Activated CD4-positive, CD25-positive, alpha-beta regulatory T cell (primary cell): ENCODE measurements around the gene PIGV.

ENCODE experiments used
- DNase-seq, 4 experiments: peaks; one replicate each; lab custom pipeline; 2025; lab: John Stamatoyannopoulos, UW

Gene PIGV

GRCh38 chr1:26787706-26788514 is at the start of gene PIGV:
PIGV (plus strand) TSS chr1:26787950; CDS start chr1:26790816, 2,866 bp downstream.
- DNase-seq: peak; percentile 77 to 84 (median 82)

- DNase-seq: no peak
Observed at GRCh38 chr1:26739329-26739914, 48.3 kb upstream of the PIGV start.

DNA sequence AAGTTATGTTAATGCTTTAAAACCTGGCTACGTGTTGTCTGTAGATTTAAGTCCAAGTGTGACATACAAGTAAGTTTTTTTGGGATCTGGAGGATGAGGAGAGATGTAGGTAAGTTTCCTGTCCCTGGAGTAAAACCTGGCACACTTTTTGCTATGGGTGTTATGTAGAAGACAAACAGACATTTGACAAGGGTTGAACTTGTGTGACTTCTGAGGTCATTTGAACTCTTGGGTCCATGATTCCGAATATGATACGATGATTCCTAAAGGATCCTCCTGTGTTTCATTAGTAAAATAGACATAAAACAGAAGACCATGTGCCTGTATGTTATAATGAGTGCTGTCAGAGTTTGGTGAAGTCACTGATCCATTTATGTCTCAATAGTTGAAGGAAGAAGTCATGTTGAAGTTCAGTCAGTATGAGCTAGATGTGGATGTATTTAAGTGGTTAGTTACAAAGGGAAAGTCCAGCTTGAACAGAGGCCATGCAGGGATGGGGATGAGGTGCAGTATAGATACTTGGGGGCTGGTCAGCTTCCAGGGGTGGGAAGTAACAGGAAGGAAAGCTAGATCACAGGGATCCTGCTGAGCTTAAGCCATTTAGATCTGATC is 47.6 kb upstream of the PIGV start:
- no peak for DNase-seq

GRCh38 chr1:26740952-26741351 is 46.8 kb upstream of the PIGV start:
- DNase-seq: no peak

DNA sequence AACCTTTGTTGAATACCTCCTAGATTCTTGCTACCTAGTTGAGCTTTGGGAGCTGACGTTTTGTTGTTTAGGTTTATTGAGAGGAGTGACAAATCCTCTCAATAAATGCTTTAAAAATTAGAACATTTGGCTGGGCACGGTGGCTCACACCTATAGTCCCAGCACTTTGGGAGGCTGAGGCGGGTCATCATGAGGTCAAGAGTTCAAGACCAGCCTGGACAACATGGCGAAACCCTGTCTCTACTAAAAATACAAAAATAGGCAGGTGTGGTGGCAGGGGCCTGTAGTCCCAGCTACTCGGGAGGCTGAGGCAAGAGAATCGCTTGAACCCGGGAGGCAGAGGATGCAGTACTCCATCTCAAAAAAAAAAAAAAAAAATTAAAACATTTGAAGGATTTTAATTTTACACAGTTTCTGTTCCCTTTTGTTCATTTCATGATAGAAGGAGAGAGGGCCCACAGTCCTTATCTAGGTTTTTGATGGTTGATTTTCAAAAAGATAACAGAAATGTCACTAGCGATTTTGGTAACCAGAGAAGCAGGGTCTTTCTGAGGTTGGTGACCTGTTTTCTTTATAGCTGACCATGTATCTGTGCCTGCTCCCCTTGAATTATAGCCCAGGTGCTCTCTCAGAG is 44.2 kb upstream of the PIGV start:
- no peak for DNase-seq

- peak; percentile 32 to 63 (median 61) for DNase-seq
Observed at GRCh38 chr1:26744075-26744959, 43.4 kb upstream of the PIGV start.

DNA sequence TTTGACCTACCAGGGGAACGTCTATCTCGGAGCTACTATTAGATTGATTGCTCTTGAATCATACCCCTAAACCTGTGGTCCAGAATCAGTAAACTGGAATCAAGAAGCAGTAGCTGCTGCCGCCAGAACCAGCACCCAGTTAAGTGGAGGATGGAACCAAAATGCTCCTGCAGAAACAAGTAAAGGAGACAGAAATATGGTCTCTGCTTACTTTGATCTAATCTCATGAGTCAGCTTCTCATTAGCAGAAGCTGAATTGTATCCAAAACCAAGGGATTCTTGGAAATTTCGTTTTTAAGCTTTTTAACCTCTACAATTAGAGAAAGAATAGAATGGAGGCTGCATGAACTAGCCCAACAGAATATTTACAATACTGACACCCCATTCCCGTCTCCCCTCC is 42.6 kb upstream of the PIGV start:
- no peak for DNase-seq

- no peak for DNase-seq
Observed at GRCh38 chr1:26747048-26747447, 40.7 kb upstream of the PIGV start.

GRCh38 chr1:26748351-26748750 is 39.4 kb upstream of the PIGV start:
- no peak for DNase-seq

- no peak for DNase-seq
Observed at GRCh38 chr1:26749458-26749857, 38.3 kb upstream of the PIGV start.

- DNase-seq: no peak
Observed at GRCh38 chr1:26750428-26750827, 37.3 kb upstream of the PIGV start.

DNA sequence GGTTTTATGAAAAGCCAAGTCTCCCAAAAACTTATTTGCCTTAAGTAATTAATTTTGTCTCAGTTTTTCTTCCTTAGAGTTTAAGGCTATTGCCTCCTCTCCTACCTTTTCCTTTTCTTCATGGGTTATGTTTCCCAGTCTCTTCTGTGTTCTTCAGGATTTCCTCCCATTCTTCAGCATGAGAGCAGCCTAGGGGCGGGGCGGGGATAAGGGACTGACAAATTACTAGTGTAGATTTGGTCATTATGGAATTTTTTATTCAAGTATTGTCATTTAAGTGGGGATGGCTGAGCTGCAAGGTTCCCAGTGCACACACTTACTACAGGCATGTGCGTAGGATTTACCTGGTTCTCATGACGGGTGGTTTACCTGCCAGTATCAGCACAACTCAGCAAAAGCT is 35.2 kb upstream of the PIGV start:
- no peak for DNase-seq

GRCh38 chr1:26754086-26754874 is 33.5 kb upstream of the PIGV start:
- no peak for DNase-seq

DNA sequence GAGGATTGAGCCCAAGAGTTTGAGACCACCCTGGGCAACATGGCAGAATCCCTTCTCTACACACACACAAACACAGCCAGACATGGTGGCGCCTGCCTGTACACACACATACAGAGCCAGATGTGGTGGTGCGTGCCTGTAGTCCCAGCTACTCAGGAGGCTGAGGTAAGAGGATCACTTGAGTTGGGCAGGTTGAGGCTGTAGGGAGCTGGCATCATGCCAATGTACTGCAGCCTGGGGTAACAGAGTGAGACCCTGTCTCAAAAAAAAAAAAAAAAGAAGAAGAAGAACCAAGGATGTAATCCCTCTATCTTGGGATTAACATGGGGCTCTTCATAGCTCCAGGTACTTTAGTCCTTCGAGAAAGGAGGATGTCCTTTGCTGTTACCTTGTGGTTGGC is 29.4 kb upstream of the PIGV start:
- DNase-seq: no peak

DNA sequence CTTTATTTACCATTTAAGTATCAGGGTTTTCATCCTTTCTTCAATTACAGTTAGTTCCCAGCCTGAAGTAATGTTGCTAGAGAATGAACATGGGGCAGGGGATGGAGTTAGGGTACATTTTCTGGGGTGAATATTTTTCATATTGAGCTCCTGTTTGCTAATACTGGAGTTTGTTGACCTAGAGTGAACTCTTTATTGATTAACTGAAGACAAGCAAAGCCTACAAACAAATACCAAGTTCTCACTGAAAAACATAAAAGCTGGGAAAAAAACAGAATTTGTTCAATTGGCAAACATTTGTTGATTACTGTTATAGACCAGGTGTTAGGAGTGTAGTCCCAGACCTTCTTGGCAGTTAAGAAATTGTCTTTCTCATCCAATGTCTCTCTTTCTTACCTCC is 28.2 kb upstream of the PIGV start:
- DNase-seq: no peak

GRCh38 chr1:26761217-26761616 is 26.5 kb upstream of the PIGV start:
- no peak for DNase-seq

GRCh38 chr1:26767714-26768113 is 20.0 kb upstream of the PIGV start:
- no peak for DNase-seq

GRCh38 chr1:26768755-26769154 is 19.0 kb upstream of the PIGV start:
- DNase-seq: no peak

DNA sequence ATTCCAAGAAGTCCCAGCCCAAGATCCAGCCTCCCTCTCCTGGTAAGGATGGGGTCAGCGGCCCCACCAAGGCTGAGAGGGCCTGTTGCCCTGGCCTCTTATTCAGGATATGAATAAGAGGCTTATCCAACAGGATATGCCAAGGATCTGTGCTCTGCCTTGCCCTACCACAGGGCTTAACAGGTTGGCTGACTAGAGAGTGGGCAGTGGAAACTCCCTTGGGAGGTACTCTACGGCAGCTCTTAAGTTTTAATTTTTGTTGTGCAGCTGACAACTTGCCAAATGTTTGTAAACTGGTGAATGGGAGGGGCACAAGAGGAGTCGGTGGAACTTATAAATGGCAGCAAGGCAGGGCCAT is 16.5 kb upstream of the PIGV start:
- no peak for DNase-seq

GRCh38 chr1:26771643-26772321 is 16.0 kb upstream of the PIGV start:
- DNase-seq: no peak

DNA sequence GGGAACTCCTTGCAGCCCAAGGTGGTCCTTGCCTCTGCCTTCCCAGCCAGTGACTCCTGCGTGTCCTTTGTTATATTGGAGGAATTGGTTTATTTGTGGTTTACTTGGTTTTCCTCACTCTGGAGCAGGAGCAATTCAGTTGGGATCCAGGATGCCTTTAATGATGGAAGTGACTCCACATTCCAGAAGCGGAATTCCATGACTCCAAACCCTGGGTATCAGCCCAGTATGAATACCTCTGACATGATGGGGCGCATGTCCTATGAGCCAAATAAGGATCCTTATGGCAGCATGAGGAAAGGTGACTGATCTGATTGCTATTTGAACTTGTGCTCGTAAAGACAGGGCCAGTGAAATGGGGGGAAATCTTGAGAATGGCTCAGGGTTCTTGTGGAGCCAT is 15.1 kb upstream of the PIGV start:
- DNase-seq: no peak
